Measurements from ENCODE around the gene TTLL13. TPM values are rescaled to one million over a fixed set of nuclear protein-coding genes. Genes with fewer than 3 reads are reported as not detected.

TTLL13 gene, protein sequence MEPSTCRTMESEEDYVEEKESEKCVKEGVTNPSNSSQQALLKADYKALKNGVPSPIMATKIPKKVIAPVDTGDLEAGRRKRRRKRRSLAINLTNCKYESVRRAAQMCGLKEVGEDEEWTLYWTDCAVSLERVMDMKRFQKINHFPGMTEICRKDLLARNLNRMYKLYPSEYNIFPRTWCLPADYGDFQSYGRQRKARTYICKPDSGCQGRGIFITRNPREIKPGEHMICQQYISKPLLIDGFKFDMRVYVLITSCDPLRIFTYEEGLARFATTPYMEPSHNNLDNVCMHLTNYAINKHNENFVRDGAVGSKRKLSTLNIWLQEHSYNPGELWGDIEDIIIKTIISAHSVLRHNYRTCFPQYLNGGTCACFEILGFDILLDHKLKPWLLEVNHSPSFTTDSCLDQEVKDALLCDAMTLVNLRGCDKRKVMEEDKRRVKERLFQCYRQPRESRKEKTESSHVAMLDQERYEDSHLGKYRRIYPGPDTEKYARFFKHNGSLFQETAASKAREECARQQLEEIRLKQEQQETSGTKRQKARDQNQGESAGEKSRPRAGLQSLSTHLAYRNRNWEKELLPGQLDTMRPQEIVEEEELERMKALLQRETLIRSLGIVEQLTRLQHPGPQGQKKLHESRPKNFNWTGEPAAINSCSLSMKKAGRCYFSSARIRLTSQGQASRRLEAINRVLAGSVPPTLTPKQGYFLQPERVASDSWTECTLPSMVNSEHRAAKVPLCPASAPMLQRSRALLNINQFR
- polyA plus RNA-seq: 0.31 and 0.79 TPM in 2 replicates

DNA sequence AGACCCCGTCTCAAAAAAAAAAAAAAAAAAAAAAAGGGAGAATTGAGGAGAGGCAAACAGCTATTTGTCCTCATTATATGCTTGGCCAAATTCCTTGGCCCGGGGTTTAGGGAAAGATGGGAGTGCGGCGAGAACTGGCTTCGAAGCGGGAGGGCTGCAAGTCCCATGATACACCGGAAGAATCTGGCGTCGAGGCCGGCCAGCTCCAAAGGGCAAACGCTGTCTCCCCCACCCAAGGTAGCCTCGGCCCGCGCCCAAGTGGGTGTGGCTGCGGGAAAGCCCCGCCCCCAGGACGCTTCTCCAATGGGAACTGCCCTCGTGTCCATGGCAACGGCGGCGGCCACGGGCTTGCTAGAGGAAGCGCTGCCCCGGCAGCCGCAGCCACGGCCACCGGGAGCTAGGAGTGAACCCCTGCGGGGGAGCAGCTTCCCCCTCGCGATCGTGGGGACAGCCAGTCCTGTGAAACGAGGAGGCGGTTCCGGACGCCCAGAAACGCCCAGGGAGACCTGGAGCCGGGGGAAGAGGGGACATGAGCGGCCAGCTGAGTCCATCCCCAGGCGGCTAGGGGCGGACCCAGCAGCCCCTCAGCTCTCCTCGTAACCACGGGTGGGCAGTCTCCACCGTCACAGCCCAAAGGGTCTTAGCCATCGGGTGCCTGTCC lies at the start of gene TTLL13:
TTLL13 (plus strand) TSS at position 354 of the 661 bp plus-strand sequence. CDS start 1,075 bp downstream, outside the sequence.

DNA sequence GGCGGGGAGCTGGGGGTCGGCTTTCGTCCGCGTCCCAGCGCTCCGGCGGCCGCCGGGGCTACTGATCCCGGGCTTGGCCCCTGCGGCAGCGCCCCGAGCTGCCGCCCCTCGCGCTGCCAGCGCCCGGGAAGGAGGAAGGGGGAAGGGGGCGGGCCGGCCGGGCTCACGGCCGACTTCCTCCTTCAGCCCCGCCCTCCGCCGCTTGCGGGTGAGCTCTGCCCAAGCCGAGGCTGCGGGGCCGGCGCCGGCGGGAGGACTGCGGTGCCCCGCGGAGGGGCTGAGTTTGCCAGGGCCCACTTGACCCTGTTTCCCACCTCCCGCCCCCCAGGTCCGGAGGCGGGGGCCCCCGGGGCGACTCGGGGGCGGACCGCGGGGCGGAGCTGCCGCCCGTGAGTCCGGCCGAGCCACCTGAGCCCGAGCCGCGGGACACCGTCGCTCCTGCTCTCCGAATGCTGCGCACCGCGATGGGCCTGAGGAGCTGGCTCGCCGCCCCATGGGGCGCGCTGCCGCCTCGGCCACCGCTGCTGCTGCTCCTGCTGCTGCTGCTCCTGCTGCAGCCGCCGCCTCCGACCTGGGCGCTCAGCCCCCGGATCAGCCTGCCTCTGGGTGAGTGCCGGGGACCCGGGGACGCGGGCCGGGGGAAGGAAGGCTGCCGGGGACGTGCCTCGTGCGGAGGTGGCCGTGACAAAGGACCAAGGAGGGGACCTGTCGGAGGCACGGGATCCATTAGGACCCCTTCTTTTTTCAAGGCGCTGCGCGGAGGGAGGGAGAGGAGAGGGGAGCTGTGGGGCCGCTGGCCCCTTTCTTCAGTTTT lies 48.0 kb upstream of the TTLL13 start, which contains the start of gene SEMA4B:
SEMA4B (plus strand) TSS at position 201 of the 814 bp plus-strand sequence; CDS start at position 450, 249 bp downstream.

DNA sequence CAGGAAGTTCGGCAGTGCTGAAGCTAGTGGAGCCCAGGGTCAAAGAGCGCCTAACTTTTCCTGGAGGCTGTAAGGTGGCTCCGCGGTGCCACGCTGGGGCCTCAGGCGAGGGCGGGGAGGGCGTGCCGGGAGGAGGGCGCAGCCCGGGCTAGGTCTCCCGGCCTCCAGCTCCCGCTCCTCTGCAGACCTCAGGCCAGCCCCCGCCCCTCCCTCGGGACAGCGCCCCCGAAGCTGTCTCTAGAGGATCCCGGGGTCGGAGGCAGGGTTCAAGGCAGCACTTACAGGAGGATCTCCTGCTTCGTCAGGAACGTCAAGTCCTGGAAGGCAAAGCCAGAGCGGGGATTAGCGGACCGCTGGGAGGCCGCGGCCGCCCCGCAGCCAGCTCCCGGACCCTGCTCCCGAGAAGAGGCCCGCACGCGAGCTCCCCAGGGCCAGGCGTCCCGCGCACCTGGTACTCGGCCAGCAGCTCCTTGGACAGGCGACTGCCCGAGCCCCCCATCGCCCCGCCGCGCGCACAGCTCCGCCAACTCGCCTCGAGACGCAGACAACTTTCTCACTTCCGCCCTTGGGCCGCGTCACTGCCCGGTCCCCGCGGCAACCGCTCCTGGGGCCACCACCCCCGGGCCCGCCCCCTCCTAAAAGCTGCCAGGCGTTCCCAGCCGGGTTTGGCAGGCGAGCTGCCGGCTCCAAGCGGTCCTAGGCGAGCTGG lies 15.8 kb upstream of the TTLL13 start, which contains the start of gene CIB1:
CIB1 (minus strand) TSS at position 555 of the 709 bp plus-strand sequence; CDS start at position 499, 56 bp downstream.

DNA sequence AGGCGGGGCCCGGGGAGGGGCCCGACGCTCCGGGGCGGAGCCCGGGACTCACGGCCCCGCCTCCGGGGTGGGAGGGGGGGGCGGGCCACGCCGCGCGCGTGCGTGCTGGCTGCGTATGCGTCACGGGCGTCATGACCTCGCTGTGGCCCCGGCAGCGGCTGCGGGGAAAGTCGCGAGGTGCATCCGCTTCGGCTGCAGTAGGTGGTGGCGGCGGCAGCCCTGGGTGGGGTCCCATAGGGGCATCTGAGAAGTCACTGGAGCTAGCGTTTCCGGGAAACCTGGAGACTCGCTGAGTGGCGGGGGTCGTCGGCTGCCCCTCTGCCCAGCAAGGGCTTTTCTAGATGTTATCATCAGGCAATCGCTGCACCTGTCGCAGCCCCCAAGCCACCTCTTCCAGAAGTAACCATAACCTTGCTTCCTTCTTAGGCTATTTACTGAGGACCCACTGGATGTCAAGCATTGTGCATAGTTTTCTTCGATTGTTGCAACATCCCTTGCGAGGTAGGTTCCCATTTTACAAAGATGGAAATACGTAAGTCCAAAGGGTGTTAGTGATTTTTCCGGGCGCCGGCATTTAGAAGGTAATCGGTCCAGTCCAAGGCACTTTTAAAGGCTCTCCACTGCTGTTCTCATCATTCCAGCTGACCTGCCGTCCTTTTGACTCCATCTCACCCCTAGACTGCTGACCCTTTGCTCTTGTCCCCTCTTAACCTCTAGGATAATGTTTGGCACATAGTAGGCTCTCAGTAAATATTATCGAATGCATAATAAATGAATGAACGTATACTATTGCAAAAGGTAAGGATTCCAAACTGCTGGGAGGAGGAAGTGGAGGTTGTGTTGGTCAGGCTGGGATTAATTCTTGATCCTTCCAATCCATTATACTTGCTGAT lies 15.0 kb upstream of the TTLL13 start, which contains the start of gene GDPGP1:
GDPGP1 (plus strand) TSS at position 114 of the 893 bp plus-strand sequence. CDS start 6,700 bp downstream, outside the sequence.

DNA sequence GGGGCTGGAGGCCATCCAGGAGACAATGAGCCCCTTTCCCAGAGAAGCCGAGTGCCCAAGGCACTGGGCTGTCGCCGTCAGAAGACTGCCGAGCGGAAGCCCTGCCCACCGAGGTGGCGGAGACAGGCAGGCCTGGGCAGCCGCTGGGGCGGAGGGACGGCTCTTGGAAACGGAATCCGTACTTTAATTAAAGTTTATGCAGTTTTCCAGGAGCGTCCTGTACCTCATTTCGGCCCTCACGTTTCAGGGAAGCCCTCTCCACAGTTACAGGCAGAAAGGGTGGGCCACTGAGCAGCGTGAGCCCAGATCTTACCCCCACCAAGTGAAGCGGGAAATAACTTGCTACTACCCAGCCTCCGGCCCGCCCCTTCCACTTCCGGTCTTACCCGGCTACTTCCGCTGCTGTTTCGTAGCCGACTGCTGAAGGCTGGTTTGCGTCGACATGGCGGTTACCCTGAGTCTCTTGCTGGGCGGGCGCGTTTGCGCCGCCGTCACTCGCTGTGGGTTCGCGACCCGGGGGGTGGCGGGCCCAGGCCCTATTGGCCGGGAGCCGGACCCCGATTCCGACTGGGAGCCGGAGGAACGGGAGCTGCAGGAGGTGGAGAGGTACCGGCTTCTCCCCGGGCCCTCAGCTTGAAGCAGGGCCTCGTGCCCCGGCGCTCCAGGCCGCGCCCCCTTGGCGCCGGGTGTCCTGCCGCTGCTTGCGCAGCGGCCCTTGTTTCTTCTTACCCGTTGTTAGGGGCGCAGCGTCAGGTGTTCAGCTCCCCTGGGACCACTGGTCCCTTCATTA lies 16.1 kb downstream of the TTLL13 start, which contains the start of gene NGRN:
NGRN (plus strand) TSS at position 402 of the 790 bp plus-strand sequence; CDS start at position 443, 41 bp downstream.

Other genes starting within 250 kb of the TTLL13 start
- 1.0 TPM in 1 of 2 replicates, not detected in the other for gene ZNF710, start 248.2 kb upstream of the TTLL13 start, polyA plus RNA-seq
- gene IDH2, start 147.1 kb upstream of the TTLL13 start, polyA plus RNA-seq: 0.57 and 1.9 TPM in 2 replicates
- gene SEMA4B, start 48.2 kb upstream of the TTLL13 start, polyA plus RNA-seq: 0.69 and 1.6 TPM in 2 replicates
- 6.4 and 7.2 TPM in 2 replicates for gene CIB1, start 15.6 kb upstream of the TTLL13 start, polyA plus RNA-seq
- gene GDPGP1, start 15.3 kb upstream of the TTLL13 start, polyA plus RNA-seq: 2.6 and 3.0 TPM in 2 replicates
- gene NGRN, start 16.1 kb downstream of the TTLL13 start, polyA plus RNA-seq: 12.9 and 37.6 TPM in 2 replicates
- gene ZNF774, start 102.7 kb downstream of the TTLL13 start, polyA plus RNA-seq: 2.7 TPM in 1 of 2 replicates, not detected in the other
- gene IQGAP1, start 138.7 kb downstream of the TTLL13 start, polyA plus RNA-seq: 2.3 and 14.1 TPM in 2 replicates

Measured in Purkinje cell (primary cell).